Cardiac fibroblast (primary cell): ENCODE measurements around the gene MGAT3.
"Not testable (repeated sequence)": the region's sequence is repeated elsewhere in the genome, so short reads cannot be mapped to it uniquely, and the experiment has no call there.

ENCODE experiments used
- DNase-seq, 2 donors: peaks; one replicate each; pipeline versions ENCODE4 v3.0.0 to v3.0.0-alpha.2; 2010; ENCODE audit warnings: low read depth in 2 of 2
- H3K4me3 ChIP-seq, 2 donors: replicated peaks in 1 of 2; 1 replicate in 1 of 2; 2 replicates in 1 of 2; pipeline ENCODE4 v1.5.1; 2011; ENCODE audit warnings: low read depth in 2 of 2, low read length in 2 of 2, mild to moderate bottlenecking in 2 of 2, moderate library complexity in 1 of 2
- TF ChIP-seq, protein P1 (sequence below): IDR thresholded peaks from one replicate; pipeline ENCODE4 v1.5.1; 2011; ENCODE audit warnings: low read depth, mild to moderate bottlenecking, low read length, inconsistent platforms

Gene MGAT3

GRCh38 chr22:39515266-39516050, 58.6 kb downstream of the MGAT3 start:
- no peak for DNase-seq
- TF ChIP-seq, protein P1, sequence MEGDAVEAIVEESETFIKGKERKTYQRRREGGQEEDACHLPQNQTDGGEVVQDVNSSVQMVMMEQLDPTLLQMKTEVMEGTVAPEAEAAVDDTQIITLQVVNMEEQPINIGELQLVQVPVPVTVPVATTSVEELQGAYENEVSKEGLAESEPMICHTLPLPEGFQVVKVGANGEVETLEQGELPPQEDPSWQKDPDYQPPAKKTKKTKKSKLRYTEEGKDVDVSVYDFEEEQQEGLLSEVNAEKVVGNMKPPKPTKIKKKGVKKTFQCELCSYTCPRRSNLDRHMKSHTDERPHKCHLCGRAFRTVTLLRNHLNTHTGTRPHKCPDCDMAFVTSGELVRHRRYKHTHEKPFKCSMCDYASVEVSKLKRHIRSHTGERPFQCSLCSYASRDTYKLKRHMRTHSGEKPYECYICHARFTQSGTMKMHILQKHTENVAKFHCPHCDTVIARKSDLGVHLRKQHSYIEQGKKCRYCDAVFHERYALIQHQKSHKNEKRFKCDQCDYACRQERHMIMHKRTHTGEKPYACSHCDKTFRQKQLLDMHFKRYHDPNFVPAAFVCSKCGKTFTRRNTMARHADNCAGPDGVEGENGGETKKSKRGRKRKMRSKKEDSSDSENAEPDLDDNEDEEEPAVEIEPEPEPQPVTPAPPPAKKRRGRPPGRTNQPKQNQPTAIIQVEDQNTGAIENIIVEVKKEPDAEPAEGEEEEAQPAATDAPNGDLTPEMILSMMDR = no peak
- no peak overlapping the region for H3K4me3 ChIP-seq

DNA sequence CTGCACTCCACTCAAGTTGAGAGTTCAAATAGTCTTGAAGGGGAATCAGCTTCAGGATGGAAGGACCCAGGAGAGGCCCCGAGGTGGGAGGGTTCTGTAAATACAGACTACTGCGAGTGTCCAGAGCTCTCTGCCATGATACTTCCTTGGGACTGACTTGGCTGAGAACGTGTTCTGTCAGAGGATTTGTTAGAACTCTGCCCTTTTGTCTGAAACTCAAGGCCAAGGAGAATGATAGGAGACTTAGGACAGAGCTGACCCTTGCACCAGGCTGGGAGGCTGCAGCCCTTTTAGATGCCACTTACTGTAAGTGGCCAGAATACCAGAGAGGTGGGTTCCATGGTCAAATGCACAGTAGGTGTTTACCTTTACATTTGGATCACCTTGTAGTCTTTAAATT, 60.7 kb downstream of the MGAT3 start:
- no peak for DNase-seq
- H3K4me3 ChIP-seq = no peak overlapping the region
- TF ChIP-seq, protein P1 = no peak

DNA sequence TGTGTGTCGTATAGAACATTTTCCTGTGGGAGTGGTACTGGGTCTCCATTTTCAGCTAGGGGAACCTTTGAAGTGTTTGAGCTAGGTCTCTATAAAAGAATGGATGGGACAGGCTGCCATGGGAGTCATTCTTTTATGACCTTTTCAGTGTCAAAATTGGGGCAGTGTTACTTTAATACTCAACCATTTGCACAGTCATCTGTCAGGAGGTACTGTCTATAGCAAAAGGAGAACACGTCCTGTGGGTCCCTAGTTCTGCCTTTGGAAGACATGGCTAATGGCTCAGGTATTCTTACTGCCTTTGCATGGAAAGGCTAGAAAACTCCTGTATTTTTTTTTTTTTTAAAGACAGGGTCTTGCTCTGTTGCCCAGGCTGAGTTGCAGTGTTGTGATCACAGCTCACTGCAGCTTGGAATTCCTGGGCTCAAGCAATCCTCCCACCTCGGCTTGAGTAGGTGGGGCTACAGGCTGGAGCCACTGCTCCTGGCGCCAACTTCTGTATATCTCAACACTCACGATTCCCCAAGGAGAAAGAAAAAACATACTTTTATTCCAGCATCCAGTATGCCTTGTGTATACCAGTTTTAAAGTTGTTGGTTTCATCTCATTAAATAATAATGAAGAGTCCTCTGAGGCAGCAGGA, 61.5 kb downstream of the MGAT3 start:
- DNase-seq = peak; percentile 70 to 81
- no peak overlapping the region for H3K4me3 ChIP-seq
- TF ChIP-seq, protein P1 = no peak

- DNase-seq = peak in 1 of 2 donors; percentile 71
- TF ChIP-seq, protein P1 = no peak
- H3K4me3 ChIP-seq = peak overlapping the region; percentile 95
Observed at GRCh38 chr22:39518996-39519680, 62.3 kb downstream of the MGAT3 start.

- peak overlapping the region; percentile 95 for H3K4me3 ChIP-seq
- TF ChIP-seq, protein P1 = peak; percentile 17
- peak in 1 of 2 donors; percentile 68 for DNase-seq
Observed at GRCh38 chr22:39519681-39520225, 62.9 kb downstream of the MGAT3 start.

DNA sequence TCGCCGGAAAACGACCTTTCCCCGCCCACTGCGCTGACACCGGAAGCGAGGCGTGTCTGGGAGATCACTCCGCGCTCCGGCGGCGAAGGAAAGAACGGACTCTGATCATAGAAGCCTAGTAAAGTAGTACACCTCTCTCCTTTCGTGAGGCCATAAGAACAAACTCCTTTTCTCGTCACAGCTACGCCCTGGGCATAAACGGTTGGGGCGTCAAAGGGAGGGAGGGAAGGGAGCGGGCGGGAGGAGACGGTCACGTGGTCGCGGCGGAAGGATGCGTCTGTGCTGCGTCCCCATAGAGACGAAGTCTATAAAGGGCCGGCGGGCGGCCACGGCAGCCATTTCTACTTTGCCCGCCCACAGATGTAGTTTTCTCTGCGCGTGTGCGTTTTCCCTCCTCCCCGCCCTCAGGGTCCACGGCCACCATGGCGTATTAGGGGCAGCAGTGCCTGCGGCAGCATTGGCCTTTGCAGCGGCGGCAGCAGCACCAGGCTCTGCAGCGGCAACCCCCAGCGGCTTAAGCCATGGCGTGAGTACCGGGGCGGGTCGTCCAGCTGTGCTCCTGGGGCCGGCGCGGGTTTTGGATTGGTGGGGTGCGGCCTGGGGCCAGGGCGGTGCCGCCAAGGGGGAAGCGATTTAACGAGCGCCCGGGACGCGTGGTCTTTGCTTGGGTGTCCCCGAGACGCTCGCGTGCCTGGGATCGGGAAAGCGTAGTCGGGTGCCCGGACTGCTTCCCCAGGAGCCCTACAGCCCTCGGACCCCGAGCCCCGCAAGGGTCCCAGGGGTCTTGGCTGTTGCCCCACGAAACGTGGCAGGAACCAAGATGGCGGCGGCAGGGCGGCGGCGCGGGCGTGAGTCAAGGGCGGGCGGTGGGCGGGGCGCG, 63.7 kb downstream of the MGAT3 start, which contains the start of gene ATF4:
ATF4 (plus strand) TSS at position 337 of the 880 bp plus-strand sequence. CDS start 884 bp downstream, outside the sequence.
- peak; percentile 100 for DNase-seq
- peak within 1 kb of the TSS; percentile 95 for H3K4me3 ChIP-seq
- TF ChIP-seq, protein P1 = no peak

GRCh38 chr22:39521106-39521885, 64.5 kb downstream of the MGAT3 start:
- H3K4me3 ChIP-seq = peak overlapping the region; percentile 95
- DNase-seq = peak in 1 of 2 donors; percentile 88

DNA sequence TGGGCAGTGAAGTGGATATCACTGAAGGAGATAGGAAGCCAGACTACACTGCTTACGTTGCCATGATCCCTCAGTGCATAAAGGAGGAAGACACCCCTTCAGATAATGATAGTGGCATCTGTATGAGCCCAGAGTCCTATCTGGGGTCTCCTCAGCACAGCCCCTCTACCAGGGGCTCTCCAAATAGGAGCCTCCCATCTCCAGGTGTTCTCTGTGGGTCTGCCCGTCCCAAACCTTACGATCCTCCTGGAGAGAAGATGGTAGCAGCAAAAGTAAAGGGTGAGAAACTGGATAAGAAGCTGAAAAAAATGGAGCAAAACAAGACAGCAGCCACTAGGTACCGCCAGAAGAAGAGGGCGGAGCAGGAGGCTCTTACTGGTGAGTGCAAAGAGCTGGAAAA, 65.3 kb downstream of the MGAT3 start:
- DNase-seq = not testable (repeated sequence)
- H3K4me3 ChIP-seq = peak overlapping the region; percentile 95
